GM19023 (cell line): ENCODE results near the gene SND1.

ENCODE experiments used
- ATAC-seq: cut with Tn5 transposase; IDR thresholded peaks from one replicate; pipeline ENCODE4 v1.9.1; 2021; ENCODE audit warnings: mild to moderate bottlenecking, moderate library complexity; ENCODE audit not compliant: unreplicated experiment

SND1 gene

GRCh38 chr7:127798023-127798422, 146.0 kb downstream of the SND1 start:
- no peak for ATAC-seq

- ATAC-seq, result no peak
Measured at GRCh38 chr7:127798769-127799372, 146.9 kb downstream of the SND1 start.

GRCh38 chr7:127799535-127800305, 147.7 kb downstream of the SND1 start:
- ATAC-seq, result no peak

- ATAC-seq, result no peak
Measured at GRCh38 chr7:127802845-127803244, 150.9 kb downstream of the SND1 start.

GRCh38 chr7:127803626-127804025, 151.6 kb downstream of the SND1 start:
- no peak for ATAC-seq

GRCh38 chr7:127807340-127807739, 155.3 kb downstream of the SND1 start:
- ATAC-seq, result no peak

- no peak for ATAC-seq
Measured at GRCh38 chr7:127807829-127808228, 155.8 kb downstream of the SND1 start.

- no peak for ATAC-seq
Measured at GRCh38 chr7:127809261-127809702, 157.3 kb downstream of the SND1 start.

- ATAC-seq, result no peak
Measured at GRCh38 chr7:127810113-127810512, 158.1 kb downstream of the SND1 start.

- ATAC-seq, result no peak
Measured at GRCh38 chr7:127810696-127811660, 159.0 kb downstream of the SND1 start.

- ATAC-seq, result no peak
Measured at GRCh38 chr7:127812540-127812939, 160.5 kb downstream of the SND1 start.

- ATAC-seq, result no peak
Measured at GRCh38 chr7:127813991-127814541, 162.1 kb downstream of the SND1 start.

- ATAC-seq, result no peak
Measured at GRCh38 chr7:127815631-127816145, 163.7 kb downstream of the SND1 start.

- no peak for ATAC-seq
Measured at GRCh38 chr7:127816354-127817190, 164.6 kb downstream of the SND1 start.

GRCh38 chr7:127817466-127817865, 165.5 kb downstream of the SND1 start:
- ATAC-seq, result no peak

GRCh38 chr7:127818306-127818705, 166.3 kb downstream of the SND1 start:
- ATAC-seq, result no peak

- no peak for ATAC-seq
Measured at GRCh38 chr7:127819975-127820731, 168.2 kb downstream of the SND1 start.

- ATAC-seq, result no peak
Measured at GRCh38 chr7:127820732-127821085, 168.7 kb downstream of the SND1 start.

- no peak for ATAC-seq
Measured at GRCh38 chr7:127821146-127821545, 169.2 kb downstream of the SND1 start.
